HCT116 (cell line): Measurements from ENCODE around the gene OMP. TPM values are rescaled to one million over a fixed set of nuclear protein-coding genes. Genes with fewer than 3 reads are reported as not detected.

Source experiments
- ATAC-seq: fragments of 200-7000 bp; cut with Tn5 transposase; 2 replicates; pipeline ENCODE4 v1.9.1; 2020; ENCODE audit warnings: mild to moderate bottlenecking, moderate library complexity
- BruUV-seq: library from RNA; stranded (reverse); fragments of 400-500 nt; replicated peaks from 2 replicates; lab custom pipeline; 2021; lab: Mats Ljungman, UMichigan
- CTCF ChIA-PET: fragments of 300-600 bp; sonication (Branson Sonifier 250); formaldehyde crosslinking; loops from one replicate; lab custom pipeline; 2021; ENCODE audit warnings: antibody characterized with exemption; lab: Charles Lee
- POLR2A ChIA-PET: fragments of 300-600, 350-600 bp; sonication (Branson Sonifier 250); formaldehyde crosslinking; loops from one replicate; lab custom pipeline; 2021; ENCODE audit warnings: antibody characterized with exemption; lab: Charles Lee
- RAD21 ChIA-PET, 2 experiments: fragments of 300-600 bp; sonication (Branson Sonifier 250); formaldehyde crosslinking; loops; one replicate each; lab custom pipeline; 2023; ENCODE audit warnings: low total read pairs in 2 of 2; ENCODE audit not compliant: uncharacterized antibody in 2 of 2, unreplicated experiment in 2 of 2, low non-redundant PET in 1 of 2; lab: Charles Lee
- DNase-seq: peaks from one replicate; pipeline ENCODE4 v3.0.0-alpha.2; 2010; ENCODE audit warnings: low read depth, low spot score
- H2AFZ ChIP-seq: fragments of 200-600 bp; shearing (Covaris generic), sonication (generic); 2 replicates; pipeline ENCODE4 v1.6.1; 2017; ENCODE audit warnings: low read depth, mixed run types, mixed read lengths, antibody characterized with exemption, low read length; ENCODE audit not compliant: poor library complexity, severe bottlenecking
- H3K27ac ChIP-seq: 2 replicates; pipeline ENCODE4 v1.5.1; 2012; ENCODE audit warnings: low read depth, low read length
- H3K27me3 ChIP-seq: fragments of 200-600 bp; sonication (generic); 2 replicates; pipeline ENCODE4 v1.6.1; 2016; ENCODE audit warnings: mixed run types, low read length, mixed read lengths; ENCODE audit not compliant: insufficient read depth
- H3K36me3 ChIP-seq, 2 experiments: fragments of 200-500 bp in 1 of 2; fragments of 200-600 bp in 1 of 2; sonication (Bioruptor generic) in 1 of 2; sonication (generic) in 1 of 2; 2 replicates each; pipeline versions ENCODE4 v1.5.1 to v1.6.1; 2014 to 2016; ENCODE audit warnings: low read length in 2 of 2, inconsistent platforms in 1 of 2, mixed read lengths in 1 of 2, mixed run types in 1 of 2; ENCODE audit not compliant: insufficient read depth in 2 of 2, control insufficient read depth in 1 of 2
- H3K4me1 ChIP-seq, 2 experiments: fragments of 200-600 bp in 1 of 2; sonication (generic) in 1 of 2; 2 replicates each; pipeline versions ENCODE4 v1.5.1 to v1.6.1; 2012 to 2017; ENCODE audit warnings: low read length in 2 of 2, inconsistent platforms in 1 of 2, mild to moderate bottlenecking in 1 of 2, mixed read lengths in 1 of 2, mixed run types in 1 of 2, moderate library complexity in 1 of 2; ENCODE audit not compliant: insufficient read depth in 2 of 2, control insufficient read depth in 1 of 2
- H3K4me2 ChIP-seq: fragments of 200-600 bp; sonication (generic); 2 replicates; pipeline ENCODE4 v1.6.1; 2017; ENCODE audit warnings: mixed run types, low read length, mixed read lengths
- H3K4me3 ChIP-seq, 2 experiments: fragments of 200-600 bp in 1 of 2; sonication (generic) in 1 of 2; replicated peaks in 1 of 2; 2 replicates each; pipeline ENCODE4 v1.5.1; 2011 to 2016; ENCODE audit warnings: low read length in 2 of 2, control low read depth in 1 of 2, low read depth in 1 of 2, mild to moderate bottlenecking in 1 of 2, mixed read lengths in 1 of 2, mixed run types in 1 of 2
- H3K79me2 ChIP-seq: fragments of 200-600 bp; sonication (generic); 2 replicates; pipeline ENCODE4 v1.6.1; 2017; ENCODE audit warnings: mild to moderate bottlenecking, mixed run types, low read length, moderate library complexity, mixed read lengths; ENCODE audit not compliant: insufficient read depth
- H3K9ac ChIP-seq: fragments of 200-600 bp; sonication (generic); 2 replicates; pipeline ENCODE4 v1.6.1; 2016; ENCODE audit warnings: low read length, mixed read lengths
- H3K9me2 ChIP-seq: fragments of 200-600 bp; sonication (generic), shearing (Covaris generic); 2 replicates; pipeline ENCODE4 v1.6.1; 2017; ENCODE audit warnings: mixed run types, mild to moderate bottlenecking, moderate library complexity; ENCODE audit not compliant: insufficient read depth
- H3K9me3 ChIP-seq, 2 experiments: fragments of 200-500 bp in 1 of 2; fragments of 200-600 bp in 1 of 2; sonication (Bioruptor generic) in 1 of 2; sonication (generic) in 1 of 2; 2 replicates each; pipeline ENCODE4 v1.6.1; 2014 to 2017; ENCODE audit warnings: low read length in 2 of 2, mixed read lengths in 2 of 2, inconsistent platforms in 1 of 2, low read depth in 1 of 2, mild to moderate bottlenecking in 1 of 2, mixed run types in 1 of 2, moderate library complexity in 1 of 2; ENCODE audit not compliant: control insufficient read depth in 1 of 2, insufficient read depth in 1 of 2
- H4K20me1 ChIP-seq: fragments of 200-600 bp; sonication (generic), shearing (Covaris generic); 2 replicates; pipeline ENCODE4 v1.6.1; 2017; ENCODE audit warnings: mixed run types, mild to moderate bottlenecking, moderate library complexity; ENCODE audit not compliant: insufficient read depth
- CBX3 ChIP-seq: IDR thresholded peaks from 2 replicates; pipeline ENCODE4 v1.6.1; 2012; ENCODE audit warnings: low read depth
- EGR1 ChIP-seq: IDR thresholded peaks from 2 replicates; pipeline ENCODE4 v1.6.1; 2012; ENCODE audit warnings: low read depth
- EZH2phosphoT487 ChIP-seq: fragments of 200-600 bp; IDR thresholded peaks from 2 replicates; pipeline ENCODE4 v1.6.1; 2018; ENCODE audit warnings: antibody characterized with exemption, borderline replicate concordance
- JUND ChIP-seq: IDR thresholded peaks from 2 replicates; pipeline ENCODE4 v1.6.1; 2012
- MAX ChIP-seq: IDR thresholded peaks from 2 replicates; pipeline ENCODE4 v1.6.1; 2012
- POLR2A ChIP-seq: IDR thresholded peaks from 2 replicates; pipeline ENCODE4 v1.7.0; 2011; ENCODE audit warnings: borderline replicate concordance; ENCODE audit not compliant: insufficient read depth, insufficient read length; ENCODE audit errors: extremely low read depth
- POLR2AphosphoS5 ChIP-seq: IDR thresholded peaks from 2 replicates; pipeline ENCODE4 v1.6.1; 2011; ENCODE audit warnings: mild to moderate bottlenecking, low read depth, low read length, moderate library complexity
- RAD21 ChIP-seq: IDR thresholded peaks from 2 replicates; pipeline ENCODE4 v1.6.1; 2012; ENCODE audit warnings: low read depth, mild to moderate bottlenecking
- SIN3A ChIP-seq: IDR thresholded peaks from 2 replicates; pipeline ENCODE4 v1.6.1; 2012; ENCODE audit warnings: low read depth
- SP1 ChIP-seq: IDR thresholded peaks from 2 replicates; pipeline ENCODE4 v1.6.1; 2012; ENCODE audit warnings: low read depth
- SRF ChIP-seq: IDR thresholded peaks from 2 replicates; pipeline ENCODE4 v1.6.1; 2012; ENCODE audit warnings: low read depth
- TCF7L2 ChIP-seq: IDR thresholded peaks from 2 replicates; pipeline ENCODE4 v1.7.0; 2011; ENCODE audit warnings: borderline replicate concordance, inconsistent platforms; ENCODE audit not compliant: insufficient read depth, insufficient read length; ENCODE audit errors: extremely low read depth
- YY1 ChIP-seq: IDR thresholded peaks from 2 replicates; pipeline ENCODE4 v1.6.1; 2011; ENCODE audit warnings: low read length, low read depth, moderate library complexity, mild to moderate bottlenecking; ENCODE audit not compliant: insufficient replicate concordance; ENCODE audit errors: extremely low read depth
- ZNF274 ChIP-seq: fragments of 200-500 bp; sonication (Bioruptor generic); IDR thresholded peaks from 2 replicates; pipeline ENCODE4 v1.6.1; 2014; ENCODE audit warnings: mild to moderate bottlenecking, low read depth, low read length, inconsistent platforms
- intact Hi-C: fragments of 100-400 bp; cut with micrococcal nuclease; formaldehyde crosslinking; loops from 2 replicates; pipeline ENCODE4 v1.10.0; 2022
- total RNA-seq: library from RNA; stranded (reverse); gene quantifications from one replicate; pipeline ENCODE4 v1.2.1, GENCODE V29; 2021; ENCODE audit not compliant: unreplicated experiment
- TF ChIP-seq, protein P1 (sequence below): IDR thresholded peaks from 2 replicates; pipeline ENCODE4 v1.6.1; 2012

Gene OMP
- total RNA-seq, 1 experiment from 2014 or later = not detected

DNA sequence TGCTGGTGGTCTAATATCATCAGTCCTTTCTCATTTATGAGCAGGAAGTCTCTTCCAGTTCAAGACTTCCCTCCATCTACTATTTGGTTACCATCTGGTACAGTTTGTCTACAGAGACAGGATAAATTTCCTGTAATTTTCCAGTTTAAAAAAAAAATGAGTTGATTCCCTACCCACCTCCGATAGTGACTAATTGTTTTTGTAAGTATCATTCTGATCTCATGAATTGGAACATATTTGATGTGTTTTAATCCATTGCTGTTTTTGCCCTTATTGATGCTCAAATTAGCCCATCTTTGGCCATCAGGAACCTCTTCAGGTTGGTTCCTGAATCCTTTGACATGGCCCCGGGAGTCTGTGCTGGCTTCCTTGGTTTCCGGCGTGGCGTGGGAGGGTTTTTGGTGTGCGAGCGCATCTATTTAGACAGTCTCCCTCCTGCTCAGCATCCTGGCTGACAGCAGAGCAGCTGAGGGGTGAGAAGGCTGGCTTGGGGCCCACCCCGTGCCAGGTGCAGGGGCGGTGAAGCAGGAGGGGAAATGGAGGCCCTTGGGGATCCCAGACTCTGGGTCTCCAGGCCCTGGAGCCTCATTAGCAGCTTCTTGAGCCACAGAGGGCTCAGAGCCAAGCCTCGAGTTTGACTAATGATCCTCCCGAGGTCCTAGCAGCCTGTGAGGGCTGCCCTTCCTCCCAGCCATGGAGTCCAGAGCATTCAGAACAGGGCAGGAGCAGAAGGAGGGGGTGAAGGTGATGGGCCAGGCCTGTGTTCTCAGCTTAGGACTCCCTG, 6.8 kb downstream of the OMP start:
- no peaks in the 10 kb centered on the region for H3K27me3 ChIP-seq
- H3K27ac ChIP-seq = peak overlapping the region; percentile 8; the same call in 1 of the 2 replicates
- H3K4me1 ChIP-seq = peaks cover 46 to 69% of the 10 kb centered on the region in 2 experiments
- CTCF ChIA-PET = interaction anchor here (0.9 to 1.7 kb wide), 4 partner anchors 18 to 62 kb away, joined by 3 to 9 read pairs (median 4); no protein-coding TSS in a partner anchor
- no peaks in the 10 kb centered on the region for H3K79me2 ChIP-seq
- no peaks in the 10 kb centered on the region for H3K9me2 ChIP-seq
- no peaks in the 10 kb centered on the region for H3K36me3 ChIP-seq
- no peak overlapping the region for H2AFZ ChIP-seq
- no peak for DNase-seq
- H3K9ac ChIP-seq = no peak overlapping the region
- peak overlapping the region; percentile 73 for H3K4me2 ChIP-seq
- no peaks in the 10 kb centered on the region for H4K20me1 ChIP-seq
- no peak for TF ChIP-seq POLR2AphosphoS5
- no peak for TF ChIP-seq CBX3
- TF ChIP-seq MAX = no peak
- TF ChIP-seq SP1 = no peak
- TF ChIP-seq YY1 = no peak
- TF ChIP-seq SRF = no peak
- no peak for TF ChIP-seq TCF7L2
- TF ChIP-seq, protein P1, sequence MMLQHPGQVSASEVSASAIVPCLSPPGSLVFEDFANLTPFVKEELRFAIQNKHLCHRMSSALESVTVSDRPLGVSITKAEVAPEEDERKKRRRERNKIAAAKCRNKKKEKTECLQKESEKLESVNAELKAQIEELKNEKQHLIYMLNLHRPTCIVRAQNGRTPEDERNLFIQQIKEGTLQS = no peak
- no peak for TF ChIP-seq JUND
- TF ChIP-seq ZNF274 = no peak
- no peak for TF ChIP-seq RAD21
- no peak for TF ChIP-seq EGR1
- TF ChIP-seq EZH2phosphoT487 = no peak
- TF ChIP-seq SIN3A = no peak
- no peak for TF ChIP-seq POLR2A
- TF ChIP-seq, all 23 proteins: peak for 0
- no TSS peak for BruUV-seq
- no peak overlapping the region for H3K4me3 ChIP-seq
- intact Hi-C loops = no loop called here
- no peak for ATAC-seq
- ChIA-PET RAD21 (interaction anchor here in 1 of 2 experiments (0.7 kb wide), 1 partner anchor 23 kb away, joined by 3 read pairs; no protein-coding TSS in a partner anchor), POLR2A (no interaction called here)
- H3K9me3 ChIP-seq = no peaks in the 10 kb centered on the region
